Activated CD8-positive, alpha-beta memory T cell treated with anti-CD3 and anti-CD28 coated beads, Interleukin-2, amount 50 U/mL, for 1 hour (primary cell): ENCODE measurements around the gene MPC2.
"Not testable (repeated sequence)": the region's sequence is repeated elsewhere in the genome, so short reads cannot be mapped to it uniquely, and the experiment has no call there.

ENCODE experiments used
- DNase-seq: peaks from one replicate; pipeline ENCODE4 v3.0.0-alpha.2; 2020; ENCODE audit errors: extremely low read depth

The MPC2 gene

DNA sequence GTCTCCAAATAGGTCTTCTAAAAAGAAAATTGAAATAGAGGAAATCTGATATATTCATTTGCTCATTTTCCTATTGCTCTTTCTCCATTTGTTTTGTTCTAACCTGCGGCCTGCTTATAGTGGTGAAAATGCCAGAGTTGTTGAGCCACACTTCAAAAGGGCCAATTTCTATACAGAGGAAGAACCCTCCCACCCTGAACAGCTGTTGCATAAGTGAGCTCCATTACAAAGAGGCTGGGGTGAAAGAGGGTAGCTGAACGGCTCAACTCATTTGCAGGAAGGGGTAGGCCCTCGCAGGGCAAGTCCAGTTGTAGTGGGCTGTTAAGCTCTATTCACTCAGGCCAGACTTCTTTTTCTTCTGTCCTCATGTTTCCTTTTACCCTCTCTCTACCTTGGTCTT is 31.7 kb downstream of the MPC2 start:
- DNase-seq, result no peak

DNA sequence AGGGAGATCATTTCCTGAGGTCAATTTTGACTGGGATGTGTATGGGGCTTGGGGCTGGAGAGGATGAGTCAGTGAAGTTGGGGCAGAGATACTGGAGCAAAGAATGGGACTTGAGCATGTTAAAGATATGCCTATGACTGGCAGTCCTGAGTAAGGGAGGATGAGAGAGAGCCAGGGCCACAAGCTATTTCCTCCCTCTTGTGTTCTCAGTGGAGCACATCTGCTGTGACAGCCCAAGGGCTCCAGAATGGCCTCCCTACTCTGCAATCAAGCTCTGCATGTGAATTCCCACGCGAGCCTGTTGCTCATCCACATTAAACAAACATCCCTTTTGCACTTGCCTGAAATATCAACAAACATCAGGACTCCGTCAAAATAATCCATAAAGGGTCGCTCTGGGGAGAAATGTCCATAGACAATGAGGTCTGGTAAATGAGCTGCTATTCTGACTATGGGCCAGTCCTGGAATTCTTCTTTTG is 32.2 kb downstream of the MPC2 start:
- DNase-seq, result no peak

GRCh38 chr1:167900907-167901306 is 36.0 kb downstream of the MPC2 start:
- DNase-seq, result no peak

DNA sequence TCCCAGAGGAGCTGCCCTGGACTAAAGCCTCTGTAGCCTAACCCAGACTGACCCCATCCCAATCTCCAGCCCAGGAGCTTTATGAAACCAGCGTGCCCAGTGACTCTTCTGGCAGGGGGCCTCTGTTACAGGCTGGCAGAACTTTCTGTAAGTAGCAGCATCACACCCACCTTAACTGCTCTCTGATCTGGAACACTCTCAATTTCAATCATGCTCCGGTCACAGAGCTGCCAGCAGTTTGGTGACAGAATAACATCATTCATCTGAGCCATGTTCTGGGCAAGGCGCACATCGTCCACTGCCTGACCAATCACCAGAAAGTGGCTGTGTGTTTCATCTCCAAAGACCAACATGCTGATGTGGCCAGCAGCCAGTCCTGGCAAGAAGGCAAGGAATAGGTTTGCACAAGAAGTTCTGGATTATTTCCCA is 37.6 kb downstream of the MPC2 start:
- DNase-seq, result no peak

- DNase-seq, result no peak
Measured at GRCh38 chr1:167898578-167899222, 38.2 kb downstream of the MPC2 start.

- no peak for DNase-seq
Measured at GRCh38 chr1:167893798-167894197, 43.1 kb downstream of the MPC2 start.

DNA sequence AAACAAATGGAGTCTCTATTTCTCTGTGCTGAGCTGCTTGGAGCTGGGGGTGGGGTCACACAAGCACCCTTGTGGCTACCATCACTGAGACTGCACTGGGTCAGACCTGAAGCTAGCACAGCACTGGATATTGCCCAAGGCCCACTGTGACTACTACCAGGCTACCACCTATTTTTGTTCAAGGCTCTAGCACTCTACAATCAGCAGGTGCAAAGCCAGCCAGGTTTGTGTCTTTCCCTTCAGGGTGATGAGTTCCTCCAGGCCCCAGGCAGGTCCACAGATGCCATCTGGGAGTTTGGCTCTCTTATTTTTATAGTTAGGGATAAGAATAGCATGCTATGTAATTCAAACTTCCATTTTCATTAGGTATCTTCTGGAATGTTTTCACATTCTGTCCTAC is 46.5 kb downstream of the MPC2 start:
- DNase-seq, result no peak

- DNase-seq, result not testable (repeated sequence)
Measured at GRCh38 chr1:167887187-167887586, 49.7 kb downstream of the MPC2 start.

- no peak for DNase-seq
Measured at GRCh38 chr1:167882376-167882775, 54.5 kb downstream of the MPC2 start.

DNA sequence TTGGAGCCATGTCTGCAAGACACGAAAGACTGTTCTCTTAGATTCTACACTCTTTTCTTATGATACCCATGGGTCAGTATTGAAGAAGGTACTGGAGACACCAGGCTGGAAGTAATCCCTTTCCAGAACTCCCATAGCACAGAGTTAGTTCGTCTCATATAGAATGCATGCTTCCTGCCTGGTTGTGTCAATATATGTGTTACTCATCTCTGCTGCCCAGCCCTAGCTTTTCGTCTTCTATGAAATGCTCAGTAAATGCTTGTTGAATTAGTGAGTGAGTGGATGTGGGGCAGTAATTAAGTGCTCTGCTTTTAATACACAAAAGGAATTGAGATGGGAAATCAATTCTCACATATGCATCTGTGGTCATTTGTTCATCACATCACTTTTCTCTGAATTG is 55.1 kb downstream of the MPC2 start:
- DNase-seq, result no peak

- DNase-seq, result no peak
Measured at GRCh38 chr1:167881069-167881468, 55.8 kb downstream of the MPC2 start.

- no peak for DNase-seq
Measured at GRCh38 chr1:167880580-167881021, 56.3 kb downstream of the MPC2 start.

DNA sequence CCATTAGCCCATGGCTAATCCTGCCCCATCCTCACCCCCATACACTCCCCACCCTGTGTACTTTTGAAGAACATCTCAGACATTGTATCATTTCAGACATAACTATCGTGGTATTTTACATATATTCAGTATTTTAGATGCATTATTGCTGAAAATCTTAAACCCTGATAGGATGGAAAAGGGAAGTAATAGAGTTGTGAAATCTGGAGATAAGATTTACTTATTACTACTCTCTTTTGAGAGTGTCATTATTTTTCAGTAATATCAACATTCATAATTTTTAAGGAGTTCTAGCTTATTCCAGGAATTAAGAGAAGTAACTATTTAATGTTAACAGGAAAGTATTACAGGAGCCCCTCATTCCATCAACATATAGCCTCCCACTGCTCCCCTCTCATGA is 57.4 kb downstream of the MPC2 start:
- no peak for DNase-seq

DNA sequence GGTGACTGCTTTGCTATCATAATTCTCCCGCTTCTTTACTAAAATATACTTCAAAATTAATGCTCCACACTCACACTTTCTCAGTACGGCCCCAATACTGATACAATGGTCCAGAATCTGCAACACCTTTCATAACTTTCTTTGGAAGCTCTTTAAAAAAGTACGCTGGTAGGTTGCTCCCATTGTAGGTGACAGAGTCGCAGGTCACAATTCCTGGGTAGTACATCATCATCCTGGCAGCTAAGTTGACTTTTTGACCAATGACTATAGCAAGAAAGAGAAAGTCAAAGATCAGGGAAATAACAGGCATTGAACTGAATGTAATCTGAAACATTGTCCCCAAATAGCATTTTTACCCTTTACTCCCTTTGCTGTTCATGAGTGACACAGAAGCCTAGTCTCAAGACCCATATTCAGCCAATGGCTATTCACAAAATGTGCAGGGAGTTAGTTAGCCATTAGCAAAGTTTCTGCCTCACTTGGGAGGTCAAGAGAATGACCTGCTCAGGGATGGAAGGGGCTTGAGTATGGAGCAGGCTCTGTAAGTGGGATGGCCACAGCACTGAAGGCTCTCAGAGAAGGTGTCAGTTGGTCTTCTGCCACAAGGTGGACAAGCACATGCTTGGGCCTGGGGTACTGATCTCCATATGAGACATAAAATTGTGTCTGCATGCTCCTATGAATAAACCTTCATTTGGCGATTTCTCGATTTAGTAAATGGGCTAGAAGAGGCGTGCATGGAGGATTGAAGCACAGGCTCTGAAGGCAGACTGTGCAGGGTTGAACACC is 58.3 kb downstream of the MPC2 start:
- no peak for DNase-seq

- no peak for DNase-seq
Measured at GRCh38 chr1:167876597-167877175, 60.2 kb downstream of the MPC2 start.

GRCh38 chr1:167871331-167871730 is 65.5 kb downstream of the MPC2 start:
- no peak for DNase-seq

DNA sequence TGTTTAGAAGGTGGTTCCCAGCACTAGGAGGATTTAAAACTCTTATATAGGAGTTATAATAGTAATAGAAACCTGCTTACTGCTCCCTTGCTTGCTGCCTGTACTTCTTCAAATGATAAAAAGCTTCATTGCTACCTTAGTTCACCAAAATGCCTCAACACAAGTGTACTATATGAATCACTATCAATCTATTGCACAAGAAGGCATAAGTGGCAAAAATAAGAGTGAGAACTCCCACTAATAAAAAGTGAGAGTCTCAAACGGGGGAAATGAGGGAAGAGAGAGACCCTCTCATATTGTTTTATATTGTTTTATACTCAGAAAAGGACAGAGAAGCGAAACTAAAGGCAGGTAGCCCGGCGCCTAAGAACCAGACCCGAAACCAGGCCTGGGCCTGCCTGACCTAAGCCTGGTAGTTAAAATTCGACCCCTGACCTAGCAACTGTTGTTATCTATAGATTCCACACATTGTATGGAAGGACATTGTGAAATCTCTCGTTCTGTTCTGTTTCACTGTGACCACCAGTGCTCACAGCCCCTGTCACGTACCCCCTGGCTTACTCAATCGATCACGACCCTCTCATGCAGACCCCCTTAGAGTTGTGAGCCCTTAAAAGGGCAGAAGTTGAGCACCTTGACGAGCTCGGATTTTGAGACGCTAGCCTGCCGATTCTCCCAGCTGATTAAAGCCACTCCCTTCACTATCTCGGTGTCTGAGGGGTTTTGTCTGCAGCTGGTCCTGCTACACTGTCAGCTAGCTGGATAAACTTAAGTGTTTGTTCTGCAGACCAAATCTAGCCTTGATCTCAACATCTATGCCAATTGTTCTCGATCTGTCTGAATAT is 67.5 kb downstream of the MPC2 start:
- not testable (repeated sequence) for DNase-seq

- DNase-seq, result not testable (repeated sequence)
Measured at GRCh38 chr1:167866739-167867414, 70.0 kb downstream of the MPC2 start.
